ENCODE measurements around the gene HES1. TPM values are rescaled to one million over a fixed set of nuclear protein-coding genes. Genes with fewer than 3 reads are reported as not detected.

Gene HES1, protein sequence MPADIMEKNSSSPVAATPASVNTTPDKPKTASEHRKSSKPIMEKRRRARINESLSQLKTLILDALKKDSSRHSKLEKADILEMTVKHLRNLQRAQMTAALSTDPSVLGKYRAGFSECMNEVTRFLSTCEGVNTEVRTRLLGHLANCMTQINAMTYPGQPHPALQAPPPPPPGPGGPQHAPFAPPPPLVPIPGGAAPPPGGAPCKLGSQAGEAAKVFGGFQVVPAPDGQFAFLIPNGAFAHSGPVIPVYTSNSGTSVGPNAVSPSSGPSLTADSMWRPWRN
- 11.6 and 92.6 TPM in 2 replicates for total RNA-seq

GRCh38 chr3:194135806-194136518 lies at the start of gene HES1:
Gene HES1, plus strand, starts transcription at chr3:194136148. Its CDS starts 233 bp downstream, at chr3:194136381.

Small RNA genes lying within 50 kb of the gene (small RNA-seq; reads per million reads assigned to genes)
- not detected for gene RN7SL215P

Other genes starting within 250 kb of the HES1 start
- under 0.01 TPM in 1 of 2 replicates, not detected in the other for gene CPN2, start 215.2 kb downstream of the HES1 start, total RNA-seq
- gene LRRC15, start 233.6 kb downstream of the HES1 start, total RNA-seq, result 7.1 and 29.7 TPM in 2 replicates

Data from articular chondrocyte of knee joint (primary cell).